ENCODE data around the gene CD274. TPM values are rescaled to one million over a fixed set of nuclear protein-coding genes. Genes with fewer than 3 reads are reported as not detected.
A peak's percentile ranks its signal among the peaks of the same experiment; 100 is the strongest.

The CD274 gene
- total RNA-seq, 1 donor = 1.1 TPM

DNA sequence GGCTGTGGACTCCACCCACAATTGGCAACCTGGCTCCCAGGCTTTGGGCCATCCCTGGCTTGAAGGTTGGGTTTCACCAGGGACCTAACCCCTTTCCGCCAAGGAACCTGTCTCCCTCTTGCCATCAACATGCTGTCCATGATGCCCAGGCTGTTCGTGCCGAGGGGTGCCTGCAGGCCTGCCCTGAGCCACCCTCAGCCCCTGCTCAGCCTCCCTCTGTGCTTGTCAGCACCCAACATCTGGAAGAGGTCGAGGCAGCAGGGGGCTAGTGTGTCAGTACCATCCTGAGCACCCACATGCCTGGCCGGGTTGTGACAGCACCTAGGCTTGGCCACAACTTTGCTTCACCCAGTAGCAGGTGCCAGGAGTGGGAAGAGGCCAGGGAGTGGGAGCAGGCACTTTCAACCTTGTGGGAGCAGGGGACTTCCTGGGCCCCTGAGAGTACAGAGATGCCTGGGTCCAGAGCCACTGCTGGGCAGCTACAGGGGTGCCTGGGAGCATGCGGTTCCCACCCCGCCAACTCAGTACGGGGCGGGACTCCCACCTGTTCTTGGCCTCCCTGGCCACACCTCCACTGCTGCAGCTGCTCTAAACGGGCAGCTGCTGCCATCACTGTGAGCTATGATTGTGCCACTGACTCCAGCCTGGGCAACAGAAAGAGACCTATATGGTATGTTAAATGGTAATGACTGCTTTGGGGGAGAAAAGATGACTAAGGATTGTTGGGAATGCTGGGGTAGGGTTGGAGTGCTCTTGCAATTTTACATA, 66.3 kb downstream of the CD274 start:
- DNase-seq (ENCODE audit: low read depth) = no peak
- H3K4me3 ChIP-seq (ENCODE audit: low read depth, low read length) = no peak overlapping the region
- TF ChIP-seq CTCF (IDR thresholded peaks at IDR 0.05; ENCODE audit: insufficient read depth, low read length) = no peak

- TF ChIP-seq CTCF (IDR thresholded peaks at IDR 0.05; ENCODE audit: insufficient read depth, low read length) = no peak
- peak; percentile 33 for DNase-seq (ENCODE audit: low read depth)
- H3K4me3 ChIP-seq (ENCODE audit: low read depth, low read length) = no peak overlapping the region
Measured at GRCh38 chr9:5518171-5518936, 68.0 kb downstream of the CD274 start.

DNA sequence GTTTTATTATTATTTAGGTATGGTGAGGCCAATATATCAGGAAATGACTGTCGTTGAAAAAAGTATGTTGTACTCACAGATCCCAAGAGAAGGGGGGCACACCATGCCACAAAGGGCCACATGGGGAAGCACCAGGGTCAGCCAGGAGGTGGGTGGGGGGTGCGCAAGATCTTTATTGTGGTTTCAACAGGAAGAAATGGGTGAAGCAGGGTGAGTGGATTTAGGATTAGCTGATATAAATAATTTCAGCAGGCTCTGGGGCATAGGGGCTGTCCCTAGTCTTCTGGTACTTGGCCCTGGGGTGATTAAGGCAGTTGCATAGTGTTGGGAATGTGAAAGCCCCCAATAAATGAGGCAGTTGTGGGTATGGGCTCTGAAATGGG, 68.6 kb downstream of the CD274 start:
- no peak for DNase-seq (ENCODE audit: low read depth)
- no peak for TF ChIP-seq CTCF (IDR thresholded peaks at IDR 0.05; ENCODE audit: insufficient read depth, low read length)
- no peak overlapping the region for H3K4me3 ChIP-seq (ENCODE audit: low read depth, low read length)

Other genes with a start within 250 kb of the CD274 start
- not detected in 2 replicates for gene INSL4, start 219.1 kb upstream of the CD274 start, total RNA-seq (ENCODE audit: low replicate concordance)
- gene RLN2, start 145.8 kb upstream of the CD274 start, total RNA-seq (ENCODE audit: low replicate concordance) = not detected in 2 replicates
- 0.18 TPM in 1 of 2 replicates, not detected in the other for gene RLN1, start 110.7 kb upstream of the CD274 start, total RNA-seq (ENCODE audit: low replicate concordance)
- 6.5 and 25.8 TPM in 2 replicates for gene PLGRKT, start 12.6 kb upstream of the CD274 start, total RNA-seq (ENCODE audit: low replicate concordance)
- gene PDCD1LG2, start 60.0 kb downstream of the CD274 start, total RNA-seq (ENCODE audit: low replicate concordance) = 4.1 and 10.9 TPM in 2 replicates
- 28.8 and 37.8 TPM in 2 replicates for gene RIC1, start 178.6 kb downstream of the CD274 start, total RNA-seq (ENCODE audit: low replicate concordance)